GM18519 (cell line): Measurements from ENCODE around the gene LYPD6B.

Experiments
- ATAC-seq: cut with Tn5 transposase; IDR thresholded peaks from one replicate; pipeline ENCODE4 v1.9.1; 2021; ENCODE audit warnings: mild to moderate bottlenecking, moderate library complexity; ENCODE audit not compliant: unreplicated experiment, low FRiP score

LYPD6B gene

GRCh38 chr2:149038442-149039212, at the start of gene LYPD6B:
Gene LYPD6B (plus strand): TSS chr2:149038699. CDS start chr2:149130949, 92,250 bp downstream.
- ATAC-seq, result peak; percentile 47

GRCh38 chr2:148989882-148990493, 48.5 kb upstream of the LYPD6B start:
- peak; percentile 88 for ATAC-seq

- no peak for ATAC-seq
These were observed 47.5 kb upstream of the LYPD6B start for GRCh38 chr2:148990968-148991367.

- ATAC-seq, result no peak
These were observed 46.1 kb upstream of the LYPD6B start for GRCh38 chr2:148992448-148992847.

GRCh38 chr2:148993351-148993750, 45.1 kb upstream of the LYPD6B start:
- no peak for ATAC-seq

GRCh38 chr2:148994341-148994740, 44.2 kb upstream of the LYPD6B start:
- no peak for ATAC-seq

GRCh38 chr2:148996805-148997204, 41.7 kb upstream of the LYPD6B start:
- ATAC-seq, result no peak

- ATAC-seq, result no peak
These were observed 40.2 kb upstream of the LYPD6B start for GRCh38 chr2:148998165-148998830.

GRCh38 chr2:148998831-148999200, 39.7 kb upstream of the LYPD6B start:
- ATAC-seq, result no peak

GRCh38 chr2:148999451-148999921, 39.0 kb upstream of the LYPD6B start:
- ATAC-seq, result no peak

- no peak for ATAC-seq
These were observed 38.2 kb upstream of the LYPD6B start for GRCh38 chr2:149000158-149000938.

- ATAC-seq, result no peak
These were observed 37.0 kb upstream of the LYPD6B start for GRCh38 chr2:149001496-149001895.

GRCh38 chr2:149002378-149002890, 36.1 kb upstream of the LYPD6B start:
- ATAC-seq, result no peak

- ATAC-seq, result no peak
These were observed 35.4 kb upstream of the LYPD6B start for GRCh38 chr2:149002891-149003740.

- ATAC-seq, result no peak
These were observed 33.7 kb upstream of the LYPD6B start for GRCh38 chr2:149004836-149005235.

GRCh38 chr2:149005471-149006077, 32.9 kb upstream of the LYPD6B start:
- ATAC-seq, result no peak

- no peak for ATAC-seq
These were observed 31.5 kb upstream of the LYPD6B start for GRCh38 chr2:149006883-149007543.

- no peak for ATAC-seq
These were observed 30.1 kb upstream of the LYPD6B start for GRCh38 chr2:149008381-149008780.
